H1 (cell line): ENCODE data around the gene TTC3. TPM values are rescaled to one million over a fixed set of nuclear protein-coding genes. Genes with fewer than 3 reads are reported as not detected.

ENCODE experiments used
- CTCF ChIA-PET: fragments of 300-600 bp; sonication (Branson Sonifier 250); formaldehyde crosslinking; loops from one replicate; lab custom pipeline; 2021; ENCODE audit not compliant: partially characterized antibody; lab: Charles Lee
- POLR2A ChIA-PET: fragments of 300-600 bp; sonication (Branson Sonifier 250); formaldehyde crosslinking; loops from one replicate; lab custom pipeline; 2021; ENCODE audit warnings: inconsistent platforms; ENCODE audit not compliant: partially characterized antibody; lab: Charles Lee
- DNase-seq, 2 experiments: peaks; one replicate each; pipeline versions ENCODE4 v3.0.0 to v3.0.0-alpha.2; 2010 to 2022; ENCODE audit warnings: low spot score in 2 of 2, low read depth in 1 of 2, mixed read lengths in 1 of 2
- FAIRE-seq: peaks from 2 replicates; lab custom pipeline; 2011; peaks lifted over from hg19 to GRCh38; lab: Jason Lieb, UNC
- H2AFZ ChIP-seq: 2 replicates; pipeline ENCODE4 v1.8.1; 2012; ENCODE audit warnings: low read length, inconsistent platforms
- H2AK5ac ChIP-seq: 2 replicates; pipeline ENCODE4 v1.6.1; 2013; ENCODE audit warnings: low read depth, low read length
- H2BK120ac ChIP-seq: replicated peaks from 2 replicates; pipeline ENCODE3; 2013; ENCODE audit warnings: low read depth, low read length, inconsistent platforms
- H2BK12ac ChIP-seq: 2 replicates; pipeline ENCODE4 v1.6.1; 2013; ENCODE audit warnings: low read depth, low read length
- H2BK15ac ChIP-seq: 2 replicates; pipeline ENCODE4 v1.6.1; 2013; ENCODE audit warnings: low read length
- H2BK20ac ChIP-seq: 2 replicates; pipeline ENCODE4 v1.6.1; 2013; ENCODE audit warnings: low read length
- H2BK5ac ChIP-seq: 2 replicates; pipeline ENCODE4 v1.6.1; 2013; ENCODE audit warnings: low read depth, low read length
- H3K14ac ChIP-seq: 2 replicates; pipeline ENCODE4 v1.6.1; 2013; ENCODE audit warnings: inconsistent platforms; ENCODE audit not compliant: insufficient read length
- H3K18ac ChIP-seq: 2 replicates; pipeline ENCODE4 v1.6.1; 2013; ENCODE audit warnings: low read length; ENCODE audit errors: extremely low read depth
- H3K23ac ChIP-seq: 2 replicates; pipeline ENCODE4 v1.6.1; 2013; ENCODE audit warnings: inconsistent platforms; ENCODE audit not compliant: insufficient read length
- H3K23me2 ChIP-seq: 2 replicates; pipeline ENCODE4 v1.6.1; 2013; ENCODE audit warnings: low read depth, low read length
- H3K27ac ChIP-seq: 2 replicates; pipeline ENCODE4 v1.6.1; 2011; ENCODE audit warnings: low read depth, low read length, inconsistent platforms
- H3K27me3 ChIP-seq, 4 experiments: replicated peaks in 1 of 4; 1 replicate in 1 of 4; 2 replicates in 3 of 4; pipeline versions ENCODE4 v1.6.1 to v1.8.1; 2011 to 2013; ENCODE audit warnings: low read length in 3 of 4, mild to moderate bottlenecking in 3 of 4, inconsistent platforms in 2 of 4, mixed read lengths in 2 of 4, moderate library complexity in 1 of 4; ENCODE audit not compliant: control insufficient read depth in 3 of 4, insufficient read depth in 3 of 4; ENCODE audit errors: extremely low read depth in 1 of 4
- H3K36me3 ChIP-seq, 4 experiments: 2 replicates each; pipeline versions ENCODE4 v1.6.1 to v1.8.1; 2011 to 2013; ENCODE audit warnings: mild to moderate bottlenecking in 4 of 4, low read length in 3 of 4, moderate library complexity in 2 of 4, control low read depth in 1 of 4, inconsistent platforms in 1 of 4; ENCODE audit not compliant: insufficient read depth in 4 of 4, control insufficient read depth in 2 of 4
- H3K4ac ChIP-seq: replicated peaks from 2 replicates; pipeline ENCODE3; 2013; ENCODE audit warnings: low read length, low read depth, mixed read lengths, inconsistent platforms; ENCODE audit not compliant: insufficient read length
- H3K4me1 ChIP-seq, 4 experiments: replicated peaks in 1 of 4; 1 replicate in 1 of 4; 2 replicates in 3 of 4; pipeline versions ENCODE4 v1.6.1 to v1.8.1; 2011 to 2013; ENCODE audit warnings: low read length in 3 of 4, inconsistent platforms in 2 of 4, mixed read lengths in 1 of 4; ENCODE audit not compliant: insufficient read depth in 4 of 4, control insufficient read depth in 3 of 4
- H3K4me2 ChIP-seq, 2 experiments: 2 replicates each; pipeline versions ENCODE4 v1.6.1 to v1.8.1; 2011 to 2013; ENCODE audit warnings: low read depth in 2 of 2, low read length in 2 of 2, control low read depth in 1 of 2, inconsistent platforms in 1 of 2, mild to moderate bottlenecking in 1 of 2; ENCODE audit not compliant: insufficient read depth in 1 of 2
- H3K4me3 ChIP-seq, 4 experiments: fragments of 200-600, 300-600 bp in 1 of 4; sonication (generic), shearing (Covaris generic), sonication (Bioruptor Twin) in 1 of 4; 2 replicates each; pipeline versions ENCODE4 v1.5.1 to v1.8.1; 2011 to 2016; ENCODE audit warnings: low read length in 4 of 4, low read depth in 3 of 4, control low read depth in 2 of 4, inconsistent platforms in 2 of 4, mild to moderate bottlenecking in 2 of 4, mixed read lengths in 1 of 4, moderate library complexity in 1 of 4; ENCODE audit not compliant: insufficient read depth in 2 of 4; ENCODE audit errors: extremely low read depth in 1 of 4
- H3K56ac ChIP-seq: replicated peaks from 2 replicates; pipeline ENCODE3; 2013; ENCODE audit warnings: low read depth, mild to moderate bottlenecking, mixed read lengths, low read length, inconsistent platforms; ENCODE audit not compliant: insufficient read length
- H3K79me1 ChIP-seq: 2 replicates; pipeline ENCODE4 v1.6.1; 2013; ENCODE audit warnings: low read depth, low read length, control low read depth
- H3K79me2 ChIP-seq, 2 experiments: 2 replicates each; pipeline versions ENCODE4 v1.6.1 to v1.8.1; 2012 to 2013; ENCODE audit warnings: low read length in 2 of 2, mild to moderate bottlenecking in 2 of 2, inconsistent platforms in 1 of 2; ENCODE audit not compliant: insufficient read depth in 2 of 2, control insufficient read depth in 1 of 2
- H3K9ac ChIP-seq, 4 experiments: replicated peaks in 1 of 4; 1 replicate in 1 of 4; 2 replicates in 3 of 4; pipeline versions ENCODE4 v1.6.1 to v1.8.1; 2011 to 2013; ENCODE audit warnings: low read depth in 3 of 4, low read length in 3 of 4, control low read depth in 2 of 4, mild to moderate bottlenecking in 2 of 4, moderate library complexity in 2 of 4, inconsistent platforms in 1 of 4; ENCODE audit errors: extremely low read depth in 1 of 4
- H3K9me3 ChIP-seq, 2 experiments: 2 replicates each; pipeline versions ENCODE4 v1.6.1 to v1.8.1; 2012 to 2013; ENCODE audit warnings: mild to moderate bottlenecking in 2 of 2, moderate library complexity in 2 of 2, control low read depth in 1 of 2, inconsistent platforms in 1 of 2, low read depth in 1 of 2, low read length in 1 of 2, mixed read lengths in 1 of 2; ENCODE audit not compliant: insufficient read depth in 2 of 2
- H4K20me1 ChIP-seq, 2 experiments: replicated peaks in 1 of 2; 2 replicates each; pipeline versions ENCODE3 to v1.8.1; 2011 to 2013; ENCODE audit warnings: inconsistent platforms in 2 of 2, low read length in 2 of 2, mild to moderate bottlenecking in 1 of 2; ENCODE audit not compliant: insufficient read depth in 2 of 2, control insufficient read depth in 1 of 2
- H4K5ac ChIP-seq: 2 replicates; pipeline ENCODE4 v1.6.1; 2013; ENCODE audit warnings: low read length, low read depth, mixed read lengths, inconsistent platforms; ENCODE audit not compliant: insufficient read length
- H4K8ac ChIP-seq: 2 replicates; pipeline ENCODE4 v1.8.0; 2013; ENCODE audit warnings: mild to moderate bottlenecking, moderate library complexity, low read length, inconsistent platforms; ENCODE audit not compliant: insufficient read depth; ENCODE audit errors: extremely low read depth
- H4K91ac ChIP-seq: replicated peaks from 2 replicates; pipeline ENCODE3; 2013; ENCODE audit warnings: low read length, mixed read lengths, inconsistent platforms; ENCODE audit not compliant: insufficient read length
- ATF3 ChIP-seq: IDR thresholded peaks from 2 replicates; pipeline ENCODE4 v1.6.1; 2011; ENCODE audit warnings: low read depth, mild to moderate bottlenecking, low read length; ENCODE audit not compliant: insufficient read depth
- CHD2 ChIP-seq: IDR thresholded peaks from 2 replicates; pipeline ENCODE4 v1.6.1; 2012; ENCODE audit warnings: low read length, improper control_type of control experiment
- E2F6 ChIP-seq: IDR thresholded peaks from 2 replicates; pipeline ENCODE4 v1.6.1; 2012; ENCODE audit warnings: inconsistent platforms
- MAX ChIP-seq: IDR thresholded peaks from 2 replicates; pipeline ENCODE4 v1.6.1; 2012; ENCODE audit warnings: inconsistent platforms
- RAD21 ChIP-seq, 2 experiments: IDR thresholded peaks in 1 of 2; conservative IDR thresholded peaks in 1 of 2; 2 replicates each; pipeline ENCODE4 v1.6.1; 2011; ENCODE audit warnings: low read depth in 2 of 2, low read length in 2 of 2, improper control_type of control experiment in 1 of 2, inconsistent platforms in 1 of 2, mild to moderate bottlenecking in 1 of 2, moderate library complexity in 1 of 2
- WGBS, 2 experiments: shearing (Covaris generic) in 1 of 2; methylation state at CpG; one replicate each; pipeline versions ENCODE4 v1.1.6 to v1.1.7; 2013 to 2015; ENCODE audit warnings: low lambda C conversion rate in 2 of 2, mixed read lengths in 2 of 2, inconsistent platforms in 1 of 2, low coverage in 1 of 2, missing lambda C conversion rate in 1 of 2; ENCODE audit not compliant: insufficient replicate concordance in 2 of 2, insufficient coverage in 1 of 2, insufficient read length in 1 of 2; ENCODE audit errors: extremely low coverage in 1 of 2, missing lambda C conversion rate in 1 of 2; 5-methylcytosine and 5-hydroxymethylcytosine counted together
- polyA plus RNA-seq, 7 experiments: library from polyadenylated mRNA; depleted of rRNA in 3 of 7; stranded (reverse) in 5 of 7; unstranded in 2 of 7; fragments of >200 nt in 5 of 7; fragments of 200-250 nt in 2 of 7; gene quantifications; 1 replicate in 5 of 7; 2 replicates in 1 of 7; 4 replicates in 1 of 7; pipeline versions ENCODE4 v1.2.1 to v1.2.3, GENCODE V29; 2011 to 2013; ENCODE audit warnings: missing spikeins in 2 of 7, mixed read lengths in 2 of 7
- total RNA-seq: library from RNA; stranded (reverse); fragmentation: NEBNext Ultra II Directional; extraction: Animal tissue kit (Norgen Biotek cat#: 25700); gene quantifications from 2 replicates; pipeline ENCODE4 v1.2.1, GENCODE V29; 2021

Gene TTC3
- total and polyA plus RNA-seq, 2 of the 8 experiments (the other 6 are each of a cell fraction or from before 2014, with no cell fraction given), result 11.0 to 36.2 TPM

GRCh38 chr21:37223804-37224345 lies 150.8 kb downstream of the TTC3 start:
- H3K27ac ChIP-seq, result no peak overlapping the region
- no peak overlapping the region for H2BK12ac ChIP-seq
- no peak overlapping the region for H2AK5ac ChIP-seq
- peaks cover 18 to 57% (median 40%) of the 10 kb centered on the region in 4 experiments; a peak in 7 of 8 replicates for H3K36me3 ChIP-seq
- H2BK5ac ChIP-seq, result no peak overlapping the region
- no peak overlapping the region for H2BK120ac ChIP-seq
- H3K4me2 ChIP-seq, result no peak overlapping the region
- no peak overlapping the region for H2AFZ ChIP-seq
- H3K27me3 ChIP-seq, result no peaks in the 10 kb centered on the region
- H3K4ac ChIP-seq, result no peak overlapping the region
- H3K14ac ChIP-seq, result no peak overlapping the region
- H4K8ac ChIP-seq, result no peak overlapping the region
- no peak overlapping the region for H3K9ac ChIP-seq
- no peak overlapping the region for H2BK15ac ChIP-seq
- ChIA-PET CTCF (no interaction called here), POLR2A (interaction anchor here (1.4 kb wide), 1 partner anchor 10 kb away, joined by 4 read pairs; no protein-coding TSS in a partner anchor)
- H3K4me1 ChIP-seq, result no peaks in the 10 kb centered on the region
- WGBS, 2 experiments, result 100% methylated on average over 2 of the region's 2 CpGs; no CpG with 5 or more reads in 1 of the 2 experiments
- no peak overlapping the region for H3K23ac ChIP-seq
- no peaks in the 10 kb centered on the region for H3K79me2 ChIP-seq
- H3K56ac ChIP-seq, result no peak overlapping the region
- no peaks in the 10 kb centered on the region for H3K79me1 ChIP-seq
- no peak overlapping the region for H3K4me3 ChIP-seq
- no peak overlapping the region for H4K91ac ChIP-seq
- TF ChIP-seq RAD21 (IDR thresholded peaks at IDR 0.05 in 1 of 2, conservative IDR thresholded peaks at IDR 0.05 in 1 of 2; ENCODE audit: low read depth in 2 of 2, low read length in 2 of 2), result no peak
- TF ChIP-seq CHD2, result no peak
- no peak for TF ChIP-seq ATF3
- 0 out of 2 replicates have a peak, but pooled peaks have one; percentile 22 for TF ChIP-seq E2F6
- no peak for TF ChIP-seq MAX
- TF ChIP-seq, all 59 proteins: peak for 1
- Histone ChIP-seq H4K20me1 (no peaks in the 10 kb centered on the region), H2BK20ac (no peak overlapping the region), H3K9me3 (no peaks in the 10 kb centered on the region; a peak in 1 of 4 replicates), H3K18ac (no peak overlapping the region), H3K23me2 (no peaks in the 10 kb centered on the region), H4K5ac (no peak overlapping the region)
- FAIRE-seq (no peak), DNase-seq (peak in 1 of 2 experiments; percentile 19)
